NT2/D1 (cell line): ENCODE results near the gene MAT2A.

Source experiments
- SUZ12 ChIP-seq: IDR thresholded peaks from 2 replicates; pipeline ENCODE4 v1.6.1; 2011; ENCODE audit not compliant: insufficient read length, insufficient read depth; ENCODE audit errors: extremely low read depth
- YY1 ChIP-seq: IDR thresholded peaks from 2 replicates; pipeline ENCODE4 v1.6.1; 2011; ENCODE audit not compliant: insufficient read length, insufficient read depth
- ZNF274 ChIP-seq: IDR thresholded peaks from 2 replicates; pipeline ENCODE4 v1.6.1; 2011; ENCODE audit warnings: mild to moderate bottlenecking, low read depth, low read length

GRCh38 chr2:85553184-85553583 lies 14.2 kb downstream of the MAT2A start:
- TF ChIP-seq YY1 (no peak), ZNF274 (no peak), SUZ12 (no peak)
